Esophagus squamous epithelium (tissue), 5 donors: ENCODE measurements around the gene DROSHA. TPM values are rescaled to one million over a fixed set of nuclear protein-coding genes. Genes with fewer than 3 reads are reported as not detected.
"Not testable (repeated sequence)": the region's sequence is repeated elsewhere in the genome, so short reads cannot be mapped to it uniquely, and the experiment has no call there.

Source experiments
- DNase-seq: peaks from one replicate; lab custom pipeline; 2025; lab: John Stamatoyannopoulos, UW
- H3K27ac ChIP-seq, 4 donors: fragments of 200-600 bp; sonication (generic); one replicate each; pipeline ENCODE4 v1.5.1; 2016 to 2019; ENCODE audit warnings: mild to moderate bottlenecking in 1 of 4
- H3K27me3 ChIP-seq, 4 donors: fragments of 200-600 bp; sonication (generic); 1 replicate in 3 of 4; 2 replicates in 1 of 4; pipeline versions ENCODE4 v1.5.1 to v1.6.0; 2017 to 2021; ENCODE audit warnings: antibody characterized with exemption in 1 of 4
- H3K36me3 ChIP-seq, 3 donors: fragments of 200-600 bp; sonication (generic); one replicate each; pipeline ENCODE4 v1.5.1; 2016 to 2019
- H3K4me1 ChIP-seq, 3 donors: fragments of 200-600 bp; sonication (generic); one replicate each; pipeline ENCODE4 v1.5.1; 2017 to 2019
- H3K4me3 ChIP-seq, 4 donors: fragments of 200-600 bp; sonication (generic); 1 replicate in 3 of 4; 2 replicates in 1 of 4; pipeline ENCODE4 v1.5.1; 2016 to 2019; ENCODE audit warnings: mild to moderate bottlenecking in 2 of 4, moderate library complexity in 1 of 4
- H3K9me3 ChIP-seq, 3 donors: fragments of 200-600 bp; sonication (generic); one replicate each; pipeline ENCODE4 v1.5.1; 2016 to 2019
- CTCF ChIP-seq, 6 experiments: fragments of 450-650 bp in 4 of 6; fragments of 200-600 bp in 2 of 6; sonication (generic) in 2 of 6; IDR thresholded peaks; one replicate each; pipeline ENCODE4 v1.5.1; 2016 to 2019; ENCODE audit warnings: antibody characterized with exemption in 6 of 6, mild to moderate bottlenecking in 4 of 6, moderate library complexity in 4 of 6
- POLR2A ChIP-seq, 4 donors: fragments of 450-650 bp; IDR thresholded peaks; one replicate each; pipeline ENCODE4 v1.6.1; 2017; ENCODE audit warnings: antibody characterized with exemption in 4 of 4, mild to moderate bottlenecking in 4 of 4, moderate library complexity in 3 of 4
- WGBS, 2 donors: methylation state at CpG; one replicate each; pipeline ENCODE4 v1.1.5; 2018; 5-methylcytosine and 5-hydroxymethylcytosine counted together
- intact Hi-C: fragments of 100-400 bp; cut with DNase I; formaldehyde crosslinking; loops from one replicate; pipeline ENCODE4 v1.15.0; 2022
- total RNA-seq, 4 donors: library from RNA; depleted of rRNA; stranded (reverse); fragments of >200 nt; gene quantifications; one replicate each; pipeline ENCODE4 v1.1.0, GENCODE V29; 2016
- donor health status: DM: yes; HTN: yes; CAD: no.

DROSHA gene
- total RNA-seq, 4 donors from 2014 or later: 26.1 to 36.5 (median 31.8) TPM

GRCh38 chr5:31569068-31569467, 37.2 kb upstream of the DROSHA start:
- H3K27me3 ChIP-seq: no peaks in the 10 kb centered on the region
- no peaks in the 10 kb centered on the region for H3K36me3 ChIP-seq
- intact Hi-C loops: no loop called here
- H3K4me3 ChIP-seq: no peak overlapping the region
- TF ChIP-seq POLR2A (IDR thresholded peaks at IDR 0.05): no peak
- TF ChIP-seq CTCF (IDR thresholded peaks at IDR 0.05): no peak
- no peaks in the 10 kb centered on the region for H3K9me3 ChIP-seq
- DNase-seq: no peak
- no peaks in the 10 kb centered on the region for H3K4me1 ChIP-seq
- H3K27ac ChIP-seq: no peak overlapping the region

- 67 to 68% methylated on average over 1 of the region's 1 CpG for WGBS, 2 donors
- Histone ChIP-seq H3K36me3 (no peaks in the 10 kb centered on the region), H3K9me3 (no peaks in the 10 kb centered on the region), H3K4me1 (no peaks in the 10 kb centered on the region), H3K27ac (no peak overlapping the region), H3K4me3 (no peak overlapping the region), H3K27me3 (no peaks in the 10 kb centered on the region)
- intact Hi-C loops: no loop called here
- TF ChIP-seq CTCF (IDR thresholded peaks at IDR 0.05) (no peak), POLR2A (IDR thresholded peaks at IDR 0.05) (no peak)
- no peak for DNase-seq
These were observed 36.5 kb upstream of the DROSHA start for GRCh38 chr5:31568302-31568835.

GRCh38 chr5:31566362-31566761, 34.5 kb upstream of the DROSHA start:
- intact Hi-C loops, H3K9me3 ChIP-seq: not testable (repeated sequence)
- WGBS, 2 donors: 77 to 91% methylated on average over 3 of the region's 3 CpGs

GRCh38 chr5:31563216-31563615, 31.3 kb upstream of the DROSHA start:
- intact Hi-C loops: no loop called here
- 27 to 31% methylated on average over 4 of the region's 4 CpGs for WGBS, 2 donors
- no peaks in the 10 kb centered on the region for H3K36me3 ChIP-seq
- no peaks in the 10 kb centered on the region for H3K27me3 ChIP-seq
- no peaks in the 10 kb centered on the region for H3K4me1 ChIP-seq
- no peak overlapping the region for H3K4me3 ChIP-seq
- no peak overlapping the region for H3K27ac ChIP-seq
- H3K9me3 ChIP-seq: no peaks in the 10 kb centered on the region
- TF ChIP-seq CTCF (IDR thresholded peaks at IDR 0.05): no peak
- no peak for TF ChIP-seq POLR2A (IDR thresholded peaks at IDR 0.05)
- DNase-seq: no peak

More at GRCh38 chr5:31566362-31566761, 34.5 kb upstream of the DROSHA start:
- H3K4me3 ChIP-seq, H3K27ac ChIP-seq, H3K27me3 ChIP-seq, H3K4me1 ChIP-seq, DNase-seq, H3K36me3 ChIP-seq: not testable (repeated sequence)

GRCh38 chr5:31561946-31562345, 30.1 kb upstream of the DROSHA start:
- Histone ChIP-seq H3K9me3 (no peaks in the 10 kb centered on the region), H3K27me3 (no peaks in the 10 kb centered on the region), H3K36me3 (peaks cover 0 to 9% (median 0%) of the 10 kb centered on the region in 3 donors), H3K4me3 (no peak overlapping the region), H3K4me1 (no peaks in the 10 kb centered on the region), H3K27ac (no peak overlapping the region)
- intact Hi-C loops: no loop called here
- no peak for DNase-seq
- TF ChIP-seq POLR2A (IDR thresholded peaks at IDR 0.05): no peak
- TF ChIP-seq CTCF (IDR thresholded peaks at IDR 0.05): no peak
- 53 to 79% methylated on average over 1 of the region's 1 CpG for WGBS, 2 donors

- intact Hi-C loops: no loop called here
- no peaks in the 10 kb centered on the region for H3K4me1 ChIP-seq
- DNase-seq: no peak
- TF ChIP-seq CTCF (IDR thresholded peaks at IDR 0.05) (no peak), POLR2A (IDR thresholded peaks at IDR 0.05) (no peak)
- H3K36me3 ChIP-seq: peaks cover 0 to 29% (median 0%) of the 10 kb centered on the region in 3 donors
- 91 to 100% methylated on average over 3 of the region's 3 CpGs for WGBS, 2 donors
- H3K27ac ChIP-seq: no peak overlapping the region
- no peak overlapping the region for H3K4me3 ChIP-seq
- H3K27me3 ChIP-seq: no peaks in the 10 kb centered on the region
- no peaks in the 10 kb centered on the region for H3K9me3 ChIP-seq
These were observed 28.0 kb upstream of the DROSHA start for GRCh38 chr5:31559942-31560341.
